PFSK-1 (cell line): ENCODE data around the gene FOXK2.

Experiments used
- FOXP2 ChIP-seq: optimal IDR thresholded peaks from 2 replicates; pipeline ENCODE3; 2011; ENCODE audit warnings: borderline replicate concordance, control low read depth, inconsistent platforms; ENCODE audit not compliant: insufficient read depth; ENCODE audit errors: extremely low read length, extremely low read depth
- POLR2AphosphoS5 ChIP-seq: IDR thresholded peaks from 2 replicates; pipeline ENCODE4 v1.6.1; 2012; ENCODE audit warnings: low read depth, mild to moderate bottlenecking, control low read depth, low read length, moderate library complexity
- REST ChIP-seq, 2 experiments: IDR thresholded peaks; 2 replicates each; pipeline versions ENCODE4 v1.6.1 to v1.8.0; 2011 to 2012; ENCODE audit warnings: low read depth in 2 of 2, low read length in 2 of 2, control low read depth in 1 of 2, inconsistent platforms in 1 of 2, mild to moderate bottlenecking in 1 of 2, moderate library complexity in 1 of 2; ENCODE audit not compliant: insufficient read depth in 1 of 2
- SIN3A ChIP-seq: IDR thresholded peaks from 2 replicates; pipeline ENCODE4 v1.6.1; 2012; ENCODE audit warnings: mild to moderate bottlenecking, low read length, moderate library complexity, borderline replicate concordance; ENCODE audit not compliant: insufficient read depth
- TAF1 ChIP-seq: IDR thresholded peaks from 2 replicates; pipeline ENCODE4 v1.6.1; 2012; ENCODE audit warnings: low read length, control low read depth, borderline replicate concordance; ENCODE audit not compliant: insufficient read depth

The FOXK2 gene

GRCh38 chr17:82477934-82478333 lies 41.6 kb upstream of the FOXK2 start:
- TF ChIP-seq SIN3A (no peak), POLR2AphosphoS5 (no peak), REST (IDR thresholded peaks at IDR 0.05; ENCODE audit: insufficient read depth in 1 of 2, low read depth in 2 of 2, low read length in 2 of 2) (no peak), TAF1 (no peak)

GRCh38 chr17:82479602-82480001 lies 39.9 kb upstream of the FOXK2 start:
- TF ChIP-seq POLR2AphosphoS5: no peak

GRCh38 chr17:82480318-82480717 lies 39.2 kb upstream of the FOXK2 start:
- TF ChIP-seq SIN3A (no peak), TAF1 (no peak), POLR2AphosphoS5 (no peak), FOXP2 (no peak), REST (IDR thresholded peaks at IDR 0.05; ENCODE audit: insufficient read depth in 1 of 2, low read depth in 2 of 2, low read length in 2 of 2) (no peak)

GRCh38 chr17:82483204-82483660 lies 36.3 kb upstream of the FOXK2 start:
- TF ChIP-seq REST (IDR thresholded peaks at IDR 0.05; ENCODE audit: insufficient read depth in 1 of 2, low read depth in 2 of 2, low read length in 2 of 2) (no peak), TAF1 (no peak), FOXP2 (no peak), SIN3A (no peak), POLR2AphosphoS5 (no peak)

GRCh38 chr17:82483836-82484235 lies 35.7 kb upstream of the FOXK2 start:
- TF ChIP-seq FOXP2: no peak
- no peak for TF ChIP-seq TAF1
- TF ChIP-seq REST (IDR thresholded peaks at IDR 0.05; ENCODE audit: insufficient read depth in 1 of 2, low read depth in 2 of 2, low read length in 2 of 2): no peak
